Measurements from ENCODE around the gene STK35. TPM values are rescaled to one million over a fixed set of nuclear protein-coding genes. Genes with fewer than 3 reads are reported as not detected.

The STK35 gene
- total and polyA plus RNA-seq, 9 of the 15 experiments (the other 6 are each of a cell fraction or from before 2014, with no cell fraction given): 1.0 to 11.0 (median 6.3) TPM

DNA sequence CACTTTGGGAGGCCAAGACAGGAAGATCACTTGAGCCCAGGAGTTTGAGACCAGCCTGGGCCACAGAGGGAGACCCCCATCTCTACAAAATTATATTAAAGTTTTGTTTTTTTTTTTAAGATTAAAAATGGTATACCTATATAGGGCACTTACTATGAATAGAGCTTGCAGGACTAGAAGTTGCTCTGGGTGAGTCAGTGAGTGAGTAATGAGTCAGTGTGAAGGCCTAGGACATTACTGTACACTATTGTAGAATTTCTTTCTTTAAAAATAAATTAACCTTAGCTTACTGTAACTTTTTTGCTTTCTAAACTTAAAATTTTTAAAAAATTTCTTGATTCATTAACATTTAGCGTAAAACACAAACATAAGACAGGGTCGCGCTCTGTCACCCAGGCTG lies 29.7 kb downstream of the STK35 start:
- Histone ChIP-seq H3K4me3 (no peak overlapping the region), H3K9ac (ENCODE audit: insufficient read depth in 1 of 2, low read depth in 2 of 2, low read length in 2 of 2) (no peak overlapping the region), H3K79me2 (ENCODE audit: control insufficient read depth, insufficient read depth, low read length) (peaks cover 16% of the 10 kb centered on the region), H2AFZ (ENCODE audit: low read depth, low read length) (no peak overlapping the region), H3K9me3 (replicated peaks; ENCODE audit: control insufficient read depth, insufficient read depth, low read depth, low read length) (no peaks in the 10 kb centered on the region), H3K36me3 (ENCODE audit: control insufficient read depth, insufficient read depth, low read length) (peaks cover 12% of the 10 kb centered on the region; the same call in 2 of the 3 replicates), H4K20me1 (replicated peaks; ENCODE audit: control insufficient read depth, insufficient read depth, low read length) (peaks cover 21% of the 10 kb centered on the region), H3K9me1 (ENCODE audit: control insufficient read depth, insufficient read depth, low read length) (peaks cover 5% of the 10 kb centered on the region), H3K4me1 (replicated peaks in 1 of 2; ENCODE audit: control insufficient read depth in 2 of 2, insufficient read depth in 2 of 2, low read length in 2 of 2) (no peaks in the 10 kb centered on the region; a peak in 3 of 5 replicates), H3K27me3 (ENCODE audit: control insufficient read depth in 2 of 2, insufficient read depth in 2 of 2, low read length in 2 of 2) (no peaks in the 10 kb centered on the region), H3K27ac (ENCODE audit: extremely low read depth, low read depth, low read length) (no peak overlapping the region), H3K4me2 (ENCODE audit: insufficient read depth, low read length) (no peak overlapping the region)
- ChIA-PET POLR2A (no interaction called here), CTCF (ENCODE audit: low intra/inter-chr PET ratio) (no interaction called here)
- no TSS peak for BruUV-seq (replicated peaks)
- FAIRE-seq: no peak
- WGBS (ENCODE audit: insufficient coverage, low coverage, missing lambda C conversion rate): 89% methylated on average over 2 of the region's 3 CpGs
- TF ChIP-seq, protein P1, sequence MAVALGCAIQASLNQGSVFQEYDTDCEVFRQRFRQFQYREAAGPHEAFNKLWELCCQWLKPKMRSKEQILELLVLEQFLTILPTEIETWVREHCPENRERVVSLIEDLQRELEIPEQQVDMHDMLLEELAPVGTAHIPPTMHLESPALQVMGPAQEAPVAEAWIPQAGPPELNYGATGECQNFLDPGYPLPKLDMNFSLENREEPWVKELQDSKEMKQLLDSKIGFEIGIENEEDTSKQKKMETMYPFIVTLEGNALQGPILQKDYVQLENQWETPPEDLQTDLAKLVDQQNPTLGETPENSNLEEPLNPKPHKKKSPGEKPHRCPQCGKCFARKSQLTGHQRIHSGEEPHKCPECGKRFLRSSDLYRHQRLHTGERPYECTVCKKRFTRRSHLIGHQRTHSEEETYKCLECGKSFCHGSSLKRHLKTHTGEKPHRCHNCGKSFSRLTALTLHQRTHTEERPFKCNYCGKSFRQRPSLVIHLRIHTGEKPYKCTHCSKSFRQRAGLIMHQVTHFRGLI (CRISPR knock-in tag; IDR thresholded peaks at IDR 0.05): no peak
- TF ChIP-seq ZNF324 (CRISPR knock-in tag; IDR thresholded peaks at IDR 0.05) (no peak), SMARCE1 (IDR thresholded peaks at IDR 0.05) (no peak), NONO (IDR thresholded peaks at IDR 0.05; ENCODE audit: low read depth in 2 of 2, low read length in 1 of 2) (no peak), CEBPB (tag; IDR thresholded peaks at IDR 0.05) (no peak), BRCA1 (IDR thresholded peaks at IDR 0.05) (no peak), BRCA1 (CRISPR knock-in tag; IDR thresholded peaks at IDR 0.05) (no peak)
- TF ChIP-seq, protein P2, sequence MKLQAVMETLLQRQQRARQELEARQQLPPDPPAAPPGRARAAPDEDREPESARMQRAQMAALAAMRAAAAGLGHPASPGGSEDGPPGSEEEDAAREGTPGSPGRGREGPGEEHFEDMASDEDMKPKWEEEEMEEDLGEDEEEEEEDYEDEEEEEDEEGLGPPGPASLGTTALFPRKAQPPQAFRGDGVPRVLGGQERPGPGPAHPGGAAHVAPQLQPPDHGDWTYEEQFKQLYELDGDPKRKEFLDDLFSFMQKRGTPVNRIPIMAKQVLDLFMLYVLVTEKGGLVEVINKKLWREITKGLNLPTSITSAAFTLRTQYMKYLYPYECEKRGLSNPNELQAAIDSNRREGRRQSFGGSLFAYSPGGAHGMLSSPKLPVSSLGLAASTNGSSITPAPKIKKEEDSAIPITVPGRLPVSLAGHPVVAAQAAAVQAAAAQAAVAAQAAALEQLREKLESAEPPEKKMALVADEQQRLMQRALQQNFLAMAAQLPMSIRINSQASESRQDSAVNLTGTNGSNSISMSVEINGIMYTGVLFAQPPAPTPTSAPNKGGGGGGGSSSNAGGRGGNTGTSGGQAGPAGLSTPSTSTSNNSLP (IDR thresholded peaks at IDR 0.05; ENCODE audit: borderline replicate concordance, low read depth, low read length): no peak
- TF ChIP-seq, protein P3, sequence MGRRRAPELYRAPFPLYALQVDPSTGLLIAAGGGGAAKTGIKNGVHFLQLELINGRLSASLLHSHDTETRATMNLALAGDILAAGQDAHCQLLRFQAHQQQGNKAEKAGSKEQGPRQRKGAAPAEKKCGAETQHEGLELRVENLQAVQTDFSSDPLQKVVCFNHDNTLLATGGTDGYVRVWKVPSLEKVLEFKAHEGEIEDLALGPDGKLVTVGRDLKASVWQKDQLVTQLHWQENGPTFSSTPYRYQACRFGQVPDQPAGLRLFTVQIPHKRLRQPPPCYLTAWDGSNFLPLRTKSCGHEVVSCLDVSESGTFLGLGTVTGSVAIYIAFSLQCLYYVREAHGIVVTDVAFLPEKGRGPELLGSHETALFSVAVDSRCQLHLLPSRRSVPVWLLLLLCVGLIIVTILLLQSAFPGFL (CRISPR knock-in tag; IDR thresholded peaks at IDR 0.05): no peak
- no peak for ATAC-seq
- DNase-seq (ENCODE audit: extremely low read depth in 1 of 4, low spot score in 3 of 4): no peak
- in situ Hi-C loops (cut with MboI) (no loop called here), intact Hi-C loops (cut with micrococcal nuclease) (no loop called here)
